ELR (cell line): ENCODE measurements around the gene CTIF.

Experiments
- DNase-seq: peaks from one replicate; pipeline ENCODE4 v3.0.0-alpha.2; 2015; ENCODE audit warnings: low read depth

The CTIF gene

DNA sequence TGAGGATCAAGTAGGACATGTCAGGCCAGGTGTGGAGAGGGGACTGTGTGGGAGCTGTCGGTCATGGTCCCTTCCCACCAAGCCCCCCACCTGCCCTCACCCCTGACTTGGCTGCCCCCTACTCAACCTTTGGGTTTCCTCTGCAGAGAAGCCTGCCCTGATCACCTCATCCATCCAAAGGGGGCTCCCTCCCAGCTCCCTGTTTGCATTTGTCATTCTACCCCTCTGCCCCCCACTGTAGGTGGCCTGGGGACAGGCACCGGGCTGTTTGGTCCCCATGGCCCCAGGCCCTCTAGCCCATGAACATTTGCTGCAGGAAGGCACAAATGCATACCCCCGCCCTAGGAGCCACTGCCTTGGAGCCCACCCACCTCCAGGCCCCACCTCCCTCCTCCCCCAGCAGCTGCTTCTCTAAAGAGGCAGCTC lies 296.9 kb downstream of the CTIF start:
- DNase-seq = no peak

- no peak for DNase-seq
Observed at GRCh38 chr18:48836231-48836805, 297.5 kb downstream of the CTIF start.

- no peak for DNase-seq
Observed at GRCh38 chr18:48836806-48837615, 298.2 kb downstream of the CTIF start.

GRCh38 chr18:48837676-48838075 lies 298.8 kb downstream of the CTIF start:
- DNase-seq = no peak

- DNase-seq = no peak
Observed at GRCh38 chr18:48838166-48838775, 299.4 kb downstream of the CTIF start.

DNA sequence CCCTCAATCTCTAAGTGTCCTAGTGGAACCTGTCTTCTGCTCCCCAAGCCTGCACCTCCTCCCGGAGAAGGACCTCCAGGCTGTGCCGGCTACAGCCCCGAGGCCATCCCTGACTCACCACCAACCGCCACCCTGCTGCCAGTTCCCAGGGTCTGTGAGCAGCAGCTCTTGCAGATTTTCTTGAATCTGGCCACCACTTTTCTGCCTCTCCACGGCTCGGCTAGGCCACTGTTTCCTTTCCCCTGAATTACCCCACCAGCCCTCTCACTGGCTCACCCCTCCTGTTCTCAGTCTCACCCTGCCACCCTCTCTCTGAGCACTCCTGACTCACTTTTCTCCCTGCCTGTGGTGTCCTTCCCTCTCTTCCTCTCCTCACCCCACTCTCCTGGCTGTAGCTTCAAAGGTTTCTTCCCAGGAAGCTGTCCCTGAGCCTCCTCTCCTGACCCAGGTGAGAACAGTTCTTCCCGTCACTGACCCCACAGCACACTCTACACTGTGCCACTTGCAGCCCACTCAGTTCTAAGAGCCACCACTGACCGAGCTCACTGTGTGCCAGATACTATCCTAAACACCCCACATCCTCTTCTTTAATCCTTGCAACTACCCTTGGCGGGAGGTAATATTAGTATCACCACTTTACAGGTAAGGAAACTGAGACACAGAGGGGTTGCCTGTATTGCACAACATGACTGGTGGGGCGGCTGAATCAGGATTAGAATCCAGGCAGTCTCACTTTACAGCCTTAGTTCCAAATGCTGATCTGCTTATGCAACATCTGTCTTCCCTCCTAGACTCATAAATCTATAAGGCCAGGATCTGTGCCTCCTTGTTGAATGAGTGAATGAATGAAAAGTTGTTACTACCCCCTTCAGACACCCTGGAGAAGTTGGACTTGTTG lies 300.3 kb downstream of the CTIF start:
- peak; percentile 92 for DNase-seq

DNA sequence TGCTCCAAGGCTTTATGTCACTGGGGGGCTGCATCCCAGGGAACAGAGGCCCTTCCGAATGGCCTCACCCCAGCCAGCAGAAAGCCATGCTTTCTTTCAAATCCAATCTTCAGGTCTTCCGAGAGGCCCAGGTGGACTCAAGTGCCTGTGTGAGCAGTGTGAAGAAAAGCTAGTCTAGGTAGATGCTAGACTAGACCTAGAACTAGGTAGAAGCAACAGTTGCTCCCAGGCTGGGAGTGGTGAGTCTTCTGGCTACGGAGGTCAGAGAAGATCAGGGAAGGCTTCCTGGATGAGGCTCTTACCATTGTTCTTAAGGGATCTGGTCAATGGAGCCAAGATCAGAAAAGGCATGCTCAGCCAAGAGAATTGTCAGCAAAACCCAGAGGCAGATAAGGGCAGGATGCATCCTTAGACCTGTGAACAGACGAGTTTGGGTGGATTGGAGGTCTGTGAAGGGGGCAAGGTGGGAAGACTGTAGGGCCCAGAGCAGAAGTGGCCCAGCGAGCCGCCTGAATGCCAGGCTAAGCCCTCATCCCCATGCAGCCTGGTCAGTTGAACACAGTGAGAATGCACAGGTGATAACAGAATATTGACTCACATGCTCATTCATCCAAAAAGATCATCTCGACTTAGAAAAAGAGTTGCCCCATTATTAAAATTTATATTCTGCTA lies 301.1 kb downstream of the CTIF start:
- DNase-seq = no peak

- DNase-seq = no peak
Observed at GRCh38 chr18:48840491-48840877, 301.7 kb downstream of the CTIF start.

DNA sequence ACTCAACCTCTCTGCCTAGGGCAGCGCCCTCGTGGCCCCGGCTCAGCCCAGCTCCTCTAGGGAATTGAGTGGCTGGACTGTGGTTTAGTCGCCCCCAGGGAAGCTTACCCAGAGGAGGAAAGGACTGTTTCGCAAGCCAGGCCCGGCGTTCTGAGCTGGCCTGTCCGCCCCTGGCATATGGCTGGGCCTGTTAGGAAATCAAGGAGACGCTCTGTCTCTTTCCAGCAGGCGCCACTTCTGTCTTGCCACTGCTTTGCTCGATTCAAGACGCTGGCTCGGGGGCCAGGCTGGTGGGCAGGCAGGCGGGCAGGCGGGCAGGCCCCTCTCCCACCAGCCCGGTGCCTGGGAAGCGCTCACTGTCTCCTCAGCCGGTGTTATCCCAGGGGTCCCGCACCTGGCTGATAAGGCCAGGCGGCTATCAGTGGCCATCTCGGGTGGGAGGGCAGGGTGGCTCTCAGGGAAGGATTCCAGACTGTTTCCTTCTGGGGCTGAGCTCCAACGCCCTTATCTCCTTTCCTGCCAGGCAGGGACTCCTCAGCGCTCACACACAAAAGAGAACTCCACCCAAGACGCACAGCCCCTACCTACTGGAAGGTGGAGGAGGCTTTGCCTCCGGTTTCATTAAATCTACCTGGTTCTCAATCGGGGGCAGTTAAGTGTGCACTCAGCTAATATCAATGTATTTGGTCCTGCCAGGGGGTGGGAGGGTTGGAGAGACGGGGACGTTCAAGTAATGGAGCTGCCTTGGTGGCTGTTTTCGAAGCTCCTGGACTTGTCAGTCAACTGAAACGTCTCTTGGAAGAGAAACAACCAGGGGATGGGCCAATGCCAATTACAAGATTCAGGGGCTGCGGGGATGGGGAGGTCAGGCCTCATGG lies 302.8 kb downstream of the CTIF start:
- DNase-seq = peak; percentile 65

GRCh38 chr18:48842259-48843061 lies 303.6 kb downstream of the CTIF start:
- DNase-seq = no peak

- no peak for DNase-seq
Observed at GRCh38 chr18:48843162-48843561, 304.3 kb downstream of the CTIF start.

- DNase-seq = no peak
Observed at GRCh38 chr18:48843596-48843995, 304.8 kb downstream of the CTIF start.

GRCh38 chr18:48844271-48844670 lies 305.4 kb downstream of the CTIF start:
- DNase-seq = no peak

DNA sequence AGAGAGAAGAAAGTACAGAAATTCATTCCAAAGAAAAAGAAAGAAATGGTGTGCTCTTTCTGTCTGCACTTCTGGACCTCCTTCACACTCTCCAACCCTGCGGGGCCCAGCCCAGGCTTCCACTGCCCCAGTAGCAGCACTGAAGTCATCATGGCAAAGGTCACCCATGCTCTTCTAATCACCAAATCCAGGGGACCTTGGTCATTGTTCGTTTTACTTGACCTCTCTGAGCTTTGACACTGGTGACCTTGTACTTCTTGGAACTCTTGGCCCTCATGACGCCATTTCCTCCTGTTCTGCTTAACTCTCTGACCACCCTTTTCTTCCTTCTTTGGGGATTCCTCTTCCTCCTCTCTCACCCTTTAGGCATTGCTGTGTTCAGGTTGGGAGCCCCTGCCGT lies 306.3 kb downstream of the CTIF start:
- DNase-seq = no peak

DNA sequence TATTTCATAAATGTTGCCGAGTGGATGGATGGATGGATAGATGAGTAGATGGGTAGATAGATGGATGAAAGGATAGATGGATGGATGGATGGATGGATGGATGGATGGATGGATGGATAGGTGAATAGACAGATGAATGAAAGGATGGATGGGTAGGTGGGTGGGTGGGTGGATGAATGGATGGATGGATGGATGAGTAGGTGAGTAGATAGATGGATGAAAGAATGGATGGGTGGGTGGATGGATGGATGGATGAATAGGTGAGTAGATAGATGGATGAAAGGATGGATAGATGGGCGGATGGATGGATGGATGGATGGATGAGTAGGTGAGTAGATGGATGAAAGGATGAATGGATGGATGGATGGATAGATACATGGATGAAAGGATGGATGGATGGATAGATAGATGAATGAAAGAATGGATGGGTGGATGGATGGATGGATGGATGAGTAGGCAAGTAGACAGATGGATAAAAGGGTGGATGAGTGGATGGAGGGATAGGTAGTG lies 307.6 kb downstream of the CTIF start:
- no peak for DNase-seq

DNA sequence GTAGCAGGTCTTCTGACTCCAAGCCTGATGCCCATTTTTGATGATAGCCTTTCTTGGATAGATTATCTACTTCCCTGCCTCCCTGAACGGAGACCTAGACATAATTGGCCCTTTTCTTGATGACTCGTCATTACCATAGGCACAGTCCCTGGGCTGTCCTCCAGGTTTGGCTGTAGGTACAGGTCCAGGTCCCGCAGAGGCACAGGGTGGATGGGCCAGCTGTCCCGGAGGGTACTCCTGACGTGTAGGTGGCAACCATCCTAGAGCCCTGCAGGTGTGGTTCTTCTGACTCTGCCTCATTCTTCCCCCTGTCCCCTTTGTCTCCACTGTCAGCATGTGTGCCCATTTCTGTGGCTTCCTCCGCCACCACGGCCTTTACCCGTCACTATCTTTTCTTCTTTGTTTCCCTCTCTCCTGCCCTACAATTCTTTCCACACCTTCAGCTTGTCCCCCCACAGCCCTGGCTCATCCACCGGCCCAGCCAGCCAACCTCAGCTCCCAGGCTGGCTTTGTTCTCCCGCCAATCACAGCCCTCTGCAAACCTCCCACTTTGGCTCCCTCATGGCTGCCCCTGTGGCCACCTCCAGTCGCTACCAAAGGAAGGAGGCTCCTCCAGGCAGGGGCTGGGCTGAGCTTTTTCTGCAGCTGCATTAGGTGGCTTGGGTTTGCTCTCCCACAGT lies 309.1 kb downstream of the CTIF start:
- no peak for DNase-seq

GRCh38 chr18:48848641-48849143 lies 309.9 kb downstream of the CTIF start:
- DNase-seq = no peak

- no peak for DNase-seq
Observed at GRCh38 chr18:48850822-48851598, 312.2 kb downstream of the CTIF start.
